HepG2 (cell line): Measurements from ENCODE around the gene ZNF213. TPM values are rescaled to one million over a fixed set of nuclear protein-coding genes. Genes with fewer than 3 reads are reported as not detected.

Experiments used
- ARNT2 ChIP-seq: sonication (generic); formaldehyde crosslinking; IDR thresholded peaks from 2 replicates; pipeline ENCODE4 v1.8.0; 2022; ENCODE audit warnings: mild to moderate bottlenecking, low read depth, missing genetic modification reagents, moderate library complexity
- ATF2 ChIP-seq: sonication (generic); formaldehyde crosslinking; IDR thresholded peaks from 2 replicates; pipeline ENCODE4 v1.4.0; 2020; ENCODE audit warnings: missing genetic modification reagents
- CCDC6 ChIP-seq: sonication (generic); formaldehyde crosslinking; IDR thresholded peaks from 2 replicates; pipeline ENCODE4 v1.8.1; 2022; ENCODE audit warnings: mild to moderate bottlenecking, missing genetic modification reagents, moderate library complexity
- DNMT1 ChIP-seq: sonication (generic); formaldehyde crosslinking; IDR thresholded peaks from 2 replicates; pipeline ENCODE4 v1.5.1; 2020; ENCODE audit warnings: mild to moderate bottlenecking, missing genetic modification reagents
- DR1 ChIP-seq: sonication (generic); formaldehyde crosslinking; IDR thresholded peaks from 2 replicates; pipeline ENCODE4 v1.8.0; 2021; ENCODE audit warnings: mild to moderate bottlenecking, missing genetic modification reagents, inconsistent platforms
- FOXA3 ChIP-seq: IDR thresholded peaks from 2 replicates; pipeline ENCODE4 v1.6.1; 2016; ENCODE audit warnings: missing genetic modification reagents, missing compliant biosample characterization
- HMG20A ChIP-seq: IDR thresholded peaks from 2 replicates; pipeline ENCODE4 v1.6.1; 2016; ENCODE audit warnings: borderline replicate concordance
- HNRNPK ChIP-seq: fragments of 200-400 bp; formaldehyde crosslinking; IDR thresholded peaks from 2 replicates; pipeline ENCODE4 v1.6.1; 2018; ENCODE audit warnings: low read length, low read depth, moderate library complexity, mild to moderate bottlenecking; ENCODE audit not compliant: poor library complexity, severe bottlenecking
- HOMEZ ChIP-seq: IDR thresholded peaks from 2 replicates; pipeline ENCODE4 v1.6.1; 2016; ENCODE audit warnings: low read depth
- KLF9 ChIP-seq: IDR thresholded peaks from 2 replicates; pipeline ENCODE4 v1.6.1; 2016; ENCODE audit warnings: low read depth
- MAFG ChIP-seq: sonication (generic); formaldehyde crosslinking; IDR thresholded peaks from 2 replicates; pipeline ENCODE4 v1.5.1; 2020; ENCODE audit warnings: mild to moderate bottlenecking, missing genetic modification reagents
- MED1 ChIP-seq: sonication (generic); formaldehyde crosslinking; IDR thresholded peaks from 2 replicates; pipeline ENCODE4 v1.4.0; 2020; ENCODE audit warnings: missing genetic modification reagents
- MTF2 ChIP-seq: sonication (generic); formaldehyde crosslinking; IDR thresholded peaks from 2 replicates; pipeline ENCODE4 v1.5.0; 2020; ENCODE audit warnings: missing genetic modification reagents, borderline replicate concordance
- MYPOP ChIP-seq: sonication (generic); formaldehyde crosslinking; IDR thresholded peaks from 2 replicates; pipeline ENCODE4 v1.8.1; 2023; ENCODE audit warnings: mild to moderate bottlenecking, moderate library complexity, missing genetic modification reagents
- POGK ChIP-seq: sonication (generic); formaldehyde crosslinking; conservative IDR thresholded peaks from 2 replicates; pipeline ENCODE4 v1.8.0; 2022; ENCODE audit warnings: mild to moderate bottlenecking, moderate library complexity, missing genetic modification reagents
- POLR2G ChIP-seq: fragments of 200-400 bp; formaldehyde crosslinking; IDR thresholded peaks from 2 replicates; pipeline ENCODE4 v1.6.1; 2018; ENCODE audit warnings: mild to moderate bottlenecking, low read depth, low read length, moderate library complexity
- RARA ChIP-seq: IDR thresholded peaks from 2 replicates; pipeline ENCODE4 v1.6.1; 2016; ENCODE audit warnings: missing genetic modification reagents, missing compliant biosample characterization
- RCOR2 ChIP-seq: IDR thresholded peaks from 2 replicates; pipeline ENCODE4 v1.6.1; 2016; ENCODE audit warnings: missing biosample characterization, missing genetic modification reagents
- RFX1 ChIP-seq: fragments of 450-650 bp; IDR thresholded peaks from 2 replicates; pipeline ENCODE4 v1.6.1; 2017
- ZEB1 ChIP-seq: IDR thresholded peaks from 2 replicates; pipeline ENCODE4 v1.6.1; 2012; ENCODE audit warnings: mild to moderate bottlenecking, low read depth, inconsistent platforms; ENCODE audit not compliant: insufficient replicate concordance
- ZNF501 ChIP-seq: sonication (generic); formaldehyde crosslinking; IDR thresholded peaks from 2 replicates; pipeline ENCODE4 v1.5.1; 2020; ENCODE audit warnings: mild to moderate bottlenecking, moderate library complexity, missing genetic modification reagents
- ZNF576 ChIP-seq: sonication (generic); formaldehyde crosslinking; IDR thresholded peaks from 2 replicates; pipeline ENCODE4 v1.4.0; 2020; ENCODE audit warnings: mild to moderate bottlenecking, missing genetic modification reagents
- ZNF615 ChIP-seq: sonication (generic); formaldehyde crosslinking; IDR thresholded peaks from 2 replicates; pipeline ENCODE4 v1.5.0; 2020; ENCODE audit warnings: mild to moderate bottlenecking, missing genetic modification reagents, borderline replicate concordance
- ZNF850 ChIP-seq: sonication (generic); formaldehyde crosslinking; conservative IDR thresholded peaks from 2 replicates; pipeline ENCODE4 v1.9.0; 2021; ENCODE audit warnings: mild to moderate bottlenecking, missing genetic modification reagents
- polyA plus RNA-seq, 8 experiments: library from polyadenylated mRNA; depleted of rRNA in 3 of 8; stranded (reverse) in 7 of 8; unstranded in 1 of 8; fragments of >200 nt; fragmentation: Illumina TruSeq in 4 of 8; extraction: Trizol in 4 of 8; gene quantifications; 2 replicates each; pipeline versions ENCODE4 v1.2.1 to v1.2.3, GENCODE V29; 2011 to 2016; ENCODE audit warnings: low read depth in 4 of 8, missing spikeins in 1 of 8, mixed read lengths in 1 of 8; ENCODE audit not compliant: insufficient read depth in 1 of 8
- total RNA-seq, 5 experiments: library from RNA; depleted of rRNA; stranded (reverse); fragments of >200 nt; fragmentation: Illumina TruSeq; extraction: Trizol; gene quantifications; 2 replicates each; pipeline ENCODE4 v1.2.3, GENCODE V29; 2016; ENCODE audit warnings: low read depth in 1 of 5

ZNF213 gene
- total and polyA plus RNA-seq, 2 of the 13 experiments (the other 11 are each of a cell fraction or from before 2014, with no cell fraction given): 0.59 to 0.97 TPM

GRCh38 chr16:3157229-3158025, 22.6 kb downstream of the ZNF213 start (continued):
- no peak for TF ChIP-seq ZNF576 (CRISPR knock-in tag)
- peak; percentile 17; the same call in 1 of the 2 replicates for TF ChIP-seq FOXA3 (CRISPR knock-in tag)
- no peak for TF ChIP-seq KLF9 (CRISPR knock-in tag)
- TF ChIP-seq MED1 (CRISPR knock-in tag): peak; percentile 50
- no peak for TF ChIP-seq POLR2G
- TF ChIP-seq HOMEZ (CRISPR knock-in tag): no peak
- no peak for TF ChIP-seq RARA
- TF ChIP-seq MTF2 (CRISPR knock-in tag): no peak
- no peak for TF ChIP-seq HMG20A (CRISPR knock-in tag)
- TF ChIP-seq POGK (CRISPR knock-in tag): peak; percentile 65
- TF ChIP-seq HNRNPK: no peak
- 0 out of 2 replicates have a peak, but pooled peaks have one; percentile 54 for TF ChIP-seq ATF2 (CRISPR knock-in tag)
- TF ChIP-seq ZEB1: no peak
- TF ChIP-seq ARNT2 (CRISPR knock-in tag): 0 out of 2 replicates have a peak, but pooled peaks have one; percentile 25
- TF ChIP-seq RCOR2 (CRISPR knock-in tag): no peak
- peak; percentile 77 for TF ChIP-seq ZNF501 (CRISPR knock-in tag)
- no peak for TF ChIP-seq RFX1
- TF ChIP-seq MYPOP (CRISPR knock-in tag): peak; percentile 80; the same call in 1 of the 2 replicates
- TF ChIP-seq MAFG: no peak
- no peak for TF ChIP-seq DNMT1 (CRISPR knock-in tag)
- TF ChIP-seq ZNF615 (CRISPR knock-in tag): no peak
- TF ChIP-seq CCDC6: peak; percentile 63; the same call in 1 of the 2 replicates
- TF ChIP-seq DR1 (CRISPR knock-in tag): peak; percentile 45; the same call in 1 of the 2 replicates
- TF ChIP-seq ZNF850 (CRISPR knock-in tag): no peak
